Hair follicle dermal papilla cell (primary cell): ENCODE results near the gene PPHLN1. TPM values are rescaled to one million over a fixed set of nuclear protein-coding genes. Genes with fewer than 3 reads are reported as not detected.

Experiments
- small RNA-seq: library from RNA; depleted of rRNA; stranded (forward); fragments of <200 nt; gene quantifications from one replicate; pipeline ENCODE3, GENCODE V24; 2012
- total RNA-seq: library from RNA; depleted of rRNA; stranded (reverse); fragments of >200 nt; gene quantifications from 2 replicates; pipeline ENCODE4 v1.2.3, GENCODE V29; 2012

The PPHLN1 gene, protein sequence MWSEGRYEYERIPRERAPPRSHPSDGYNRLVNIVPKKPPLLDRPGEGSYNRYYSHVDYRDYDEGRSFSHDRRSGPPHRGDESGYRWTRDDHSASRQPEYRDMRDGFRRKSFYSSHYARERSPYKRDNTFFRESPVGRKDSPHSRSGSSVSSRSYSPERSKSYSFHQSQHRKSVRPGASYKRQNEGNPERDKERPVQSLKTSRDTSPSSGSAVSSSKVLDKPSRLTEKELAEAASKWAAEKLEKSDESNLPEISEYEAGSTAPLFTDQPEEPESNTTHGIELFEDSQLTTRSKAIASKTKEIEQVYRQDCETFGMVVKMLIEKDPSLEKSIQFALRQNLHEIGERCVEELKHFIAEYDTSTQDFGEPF
- 51.1 and 63.5 TPM in 2 replicates for total RNA-seq

DNA sequence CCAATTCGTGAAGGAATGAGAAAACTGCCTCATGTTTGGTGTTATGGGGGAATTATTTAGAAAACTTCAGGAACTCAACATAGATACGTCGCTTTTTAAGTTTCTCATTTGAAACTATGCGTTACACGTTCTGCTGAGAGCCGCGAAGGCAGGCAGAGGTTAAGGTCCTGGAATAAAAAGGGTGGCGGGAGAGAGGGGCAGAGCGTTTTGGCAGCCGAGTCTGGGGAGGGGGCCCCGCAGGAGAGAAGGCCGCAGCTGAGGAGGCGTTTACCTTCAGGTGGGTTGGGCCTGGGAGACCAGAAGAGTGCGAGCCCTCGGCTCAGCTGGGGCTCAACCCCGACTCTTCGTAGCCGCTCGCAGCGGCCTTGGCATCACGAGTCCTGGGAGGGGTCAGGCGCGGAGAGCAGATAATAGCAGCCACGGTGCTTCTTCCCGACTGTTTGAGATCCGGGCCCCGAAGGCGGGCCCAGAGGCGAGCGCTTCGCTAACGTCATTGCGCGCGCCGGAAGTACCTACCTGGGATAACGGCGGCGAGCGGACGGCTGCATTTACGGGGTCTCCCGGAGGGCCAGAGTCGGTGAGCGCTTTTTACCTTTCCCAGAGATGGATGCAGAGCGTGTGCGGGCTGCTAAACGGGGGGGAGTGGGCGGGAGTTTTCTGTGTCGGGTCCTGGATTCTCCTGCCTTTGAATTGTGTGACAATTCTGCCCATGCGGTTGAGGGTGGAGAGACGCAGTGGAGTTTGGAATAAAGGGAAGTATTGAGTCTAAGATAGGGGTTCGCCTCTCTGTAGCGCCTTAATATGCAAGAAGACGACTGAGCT, at the start of gene PPHLN1, which contains the start of gene ZCRB1:
TSS of gene PPHLN1 (plus strand) at position 515 of the 822 bp plus-strand sequence. CDS start 9,736 bp downstream, outside the sequence.
TSS of gene ZCRB1 (minus strand) at position 442 of the 822 bp plus-strand sequence. CDS start 1,992 bp downstream, outside the sequence.

Small RNA genes lying within 50 kb of the gene (small RNA-seq; reads per million reads assigned to genes)
- gene MIR7851 (not detected), gene RF00019 (not detected), gene RF00090 (not detected), gene RNU6-249P (not detected)

Other genes starting within 250 kb of the PPHLN1 start
- 9.2 TPM in 2 replicates for gene GXYLT1, start 181.3 kb upstream of the PPHLN1 start, total RNA-seq
- 15.3 and 20.9 TPM in 2 replicates for gene YAF2, start 87.9 kb upstream of the PPHLN1 start, total RNA-seq
- 19.6 and 29.4 TPM in 2 replicates for gene ZCRB1, start 73 bp upstream of the PPHLN1 start, total RNA-seq